Activated CD8-positive, alpha-beta T cell treated with anti-CD3 and anti-CD28 coated beads for 36 hours (primary cell): ENCODE data around the gene ZNF562. TPM values are rescaled to one million over a fixed set of nuclear protein-coding genes. Genes with fewer than 3 reads are reported as not detected.

Source experiments
- ATAC-seq: fragments of 200-7000 bp; cut with Tn5 transposase; one replicate; pipeline ENCODE4 v1.10.0; 2021; ENCODE audit warnings: mild to moderate bottlenecking, moderate library complexity
- CTCF ChIA-PET: fragments of 350-600 bp; sonication (Branson Sonifier 250); formaldehyde crosslinking; loops from one replicate; lab custom pipeline; 2021; ENCODE audit warnings: antibody characterized with exemption; lab: Charles Lee
- POLR2A ChIA-PET: fragments of 350-600 bp; sonication (Branson Sonifier 250); formaldehyde crosslinking; loops from one replicate; lab custom pipeline; 2021; ENCODE audit warnings: antibody characterized with exemption; lab: Charles Lee
- DNase-seq: peaks from one replicate; pipeline ENCODE4 v3.0.0-alpha.2; 2020
- H3K27ac Mint-ChIP-seq: one replicate; pipeline ENCODE4 v1.8.0; 2021; ENCODE audit warnings: mild to moderate bottlenecking, mixed read lengths
- H3K27me3 Mint-ChIP-seq: one replicate; pipeline ENCODE4 v1.8.0; 2021; ENCODE audit warnings: mixed read lengths
- H3K36me3 Mint-ChIP-seq: one replicate; pipeline ENCODE4 v1.8.0; 2021; ENCODE audit warnings: low read depth, mixed read lengths
- H3K4me1 Mint-ChIP-seq: one replicate; pipeline ENCODE4 v1.8.0; 2021; ENCODE audit warnings: low read depth, mixed read lengths
- H3K4me3 Mint-ChIP-seq: one replicate; pipeline ENCODE4 v1.8.0; 2021; ENCODE audit warnings: mild to moderate bottlenecking, moderate library complexity, mixed read lengths
- H3K9me3 Mint-ChIP-seq: one replicate; pipeline ENCODE4 v1.8.0; 2021; ENCODE audit warnings: mixed read lengths
- CTCF ChIP-seq: fragments of 200-600 bp; IDR thresholded peaks from one replicate; pipeline ENCODE4 v1.8.0; 2022; ENCODE audit warnings: antibody characterized with exemption, mild to moderate bottlenecking
- intact Hi-C: fragments of 100-400 bp; cut with micrococcal nuclease; formaldehyde crosslinking; loops from one replicate; pipeline ENCODE4 v1.10.0; 2022
- total RNA-seq, 2 experiments: library from RNA; stranded (reverse); gene quantifications; one replicate each; pipeline ENCODE4 v1.2.3, GENCODE V29; 2021

ZNF562 gene
- total RNA-seq, 2 experiments from 2014 or later: 34.0 to 38.6 TPM

- ATAC-seq: peak; percentile 60
These were observed 813 bp downstream of the ZNF562 start for GRCh38 chr19:9673912-9674662.

GRCh38 chr19:9672893-9673292 is 2.0 kb downstream of the ZNF562 start:
- ChIA-PET POLR2A (no interaction called here), CTCF (no interaction called here)
- Mint-ChIP-seq H3K27me3 (no peaks in the 10 kb centered on the region), H3K9me3 (peaks cover 41% of the 10 kb centered on the region), H3K4me3 (peak overlapping the region; percentile 0), H3K27ac (peak overlapping the region; percentile 27), H3K36me3 (peaks cover 70% of the 10 kb centered on the region), H3K4me1 (peaks cover 45% of the 10 kb centered on the region)
- intact Hi-C loops: no loop called here
- no peak for ATAC-seq
- no peak for TF ChIP-seq CTCF
- DNase-seq: no peak

More at GRCh38 chr19:9673912-9674662, 813 bp downstream of the ZNF562 start:
- Mint-ChIP-seq H3K27ac (peak overlapping the region; percentile 100), H3K4me1 (peaks cover 35% of the 10 kb centered on the region), H3K36me3 (peaks cover 58% of the 10 kb centered on the region), H3K4me3 (peak overlapping the region; percentile 98), H3K9me3 (peaks cover 31% of the 10 kb centered on the region), H3K27me3 (no peaks in the 10 kb centered on the region)
- DNase-seq: peak; percentile 66
- ChIA-PET POLR2A (no interaction called here), CTCF (no interaction called here)
- intact Hi-C loops: no loop called here
- no peak for TF ChIP-seq CTCF

- peak overlapping the region; percentile 1 for H3K4me3 Mint-ChIP-seq
These were observed 3.2 kb downstream of the ZNF562 start for GRCh38 chr19:9671655-9672054.

GRCh38 chr19:9668544-9668943 is 6.4 kb downstream of the ZNF562 start:
- Mint-ChIP-seq H3K27ac (no peak overlapping the region), H3K4me1 (peaks cover 49% of the 10 kb centered on the region), H3K36me3 (peaks cover 88% of the 10 kb centered on the region), H3K9me3 (peaks cover 48% of the 10 kb centered on the region), H3K27me3 (no peaks in the 10 kb centered on the region), H3K4me3 (no peak overlapping the region)
- POLR2A ChIA-PET: interaction anchor here (0.6 kb wide), 1 partner anchor 33 kb away, joined by 3 read pairs; no protein-coding TSS in a partner anchor
- no peak for ATAC-seq
- intact Hi-C loops: no loop called here
- no peak for DNase-seq
- CTCF ChIA-PET: interaction anchor here (1.1 kb wide), 1 partner anchor 91 kb away, joined by 3 read pairs; no protein-coding TSS in a partner anchor
- no peak for TF ChIP-seq CTCF

More at GRCh38 chr19:9671655-9672054, 3.2 kb downstream of the ZNF562 start:
- peaks cover 82% of the 10 kb centered on the region for H3K36me3 Mint-ChIP-seq
- POLR2A ChIA-PET: no interaction called here
- CTCF ChIA-PET: no interaction called here
- intact Hi-C loops: no loop called here
- no peak for DNase-seq
- peaks cover 50% of the 10 kb centered on the region for H3K9me3 Mint-ChIP-seq
- peaks cover 53% of the 10 kb centered on the region for H3K4me1 Mint-ChIP-seq
- no peak for ATAC-seq
- no peak for TF ChIP-seq CTCF
- H3K27me3 Mint-ChIP-seq: no peaks in the 10 kb centered on the region
- peak overlapping the region; percentile 62 for H3K27ac Mint-ChIP-seq

GRCh38 chr19:9667898-9668297 is 7.0 kb downstream of the ZNF562 start:
- no peak for DNase-seq
- no peak for TF ChIP-seq CTCF
- Mint-ChIP-seq H3K27ac (no peak overlapping the region), H3K27me3 (no peaks in the 10 kb centered on the region), H3K9me3 (peaks cover 46% of the 10 kb centered on the region), H3K4me1 (peaks cover 49% of the 10 kb centered on the region), H3K36me3 (peaks cover 84% of the 10 kb centered on the region), H3K4me3 (no peak overlapping the region)
- ChIA-PET CTCF (interaction anchor here (1.1 kb wide), 1 partner anchor 91 kb away, joined by 3 read pairs; no protein-coding TSS in a partner anchor), POLR2A (no interaction called here)
- no peak for ATAC-seq
- intact Hi-C loops: no loop called here
